Mammary epithelial cell (primary cell): ENCODE results near the gene FHDC1.

Source experiments
- CTCF ChIP-seq, 2 donors: IDR thresholded peaks in 1 of 2; conservative IDR thresholded peaks in 1 of 2; 2 replicates each; pipeline ENCODE4 v1.5.1; 2011 to 2012; ENCODE audit warnings: inconsistent platforms in 2 of 2, low read length in 2 of 2, mild to moderate bottlenecking in 2 of 2, control low read depth in 1 of 2, low read depth in 1 of 2; ENCODE audit not compliant: insufficient read depth in 1 of 2; ENCODE audit errors: extremely low read depth in 1 of 2
- EZH2 ChIP-seq: IDR thresholded peaks from 2 replicates; pipeline ENCODE4 v1.6.1; 2012; ENCODE audit warnings: low read length, inconsistent platforms, borderline replicate concordance

- TF ChIP-seq CTCF (conservative IDR thresholded peaks at IDR 0.05 in 1 of 2, IDR thresholded peaks at IDR 0.05 in 1 of 2; ENCODE audit: extremely low read depth in 1 of 2, insufficient read depth in 1 of 2, low read depth in 1 of 2, low read length in 2 of 2) (no peak), EZH2 (no peak)
These were observed 78.3 kb downstream of the FHDC1 start for GRCh38 chr4:153014460-153014859.
